ENCODE measurements around the gene PPM1N. TPM values are rescaled to one million over a fixed set of nuclear protein-coding genes. Genes with fewer than 3 reads are reported as not detected.

Gene PPM1N
- polyA plus RNA-seq, 1 experiment, result 1.2 TPM

DNA sequence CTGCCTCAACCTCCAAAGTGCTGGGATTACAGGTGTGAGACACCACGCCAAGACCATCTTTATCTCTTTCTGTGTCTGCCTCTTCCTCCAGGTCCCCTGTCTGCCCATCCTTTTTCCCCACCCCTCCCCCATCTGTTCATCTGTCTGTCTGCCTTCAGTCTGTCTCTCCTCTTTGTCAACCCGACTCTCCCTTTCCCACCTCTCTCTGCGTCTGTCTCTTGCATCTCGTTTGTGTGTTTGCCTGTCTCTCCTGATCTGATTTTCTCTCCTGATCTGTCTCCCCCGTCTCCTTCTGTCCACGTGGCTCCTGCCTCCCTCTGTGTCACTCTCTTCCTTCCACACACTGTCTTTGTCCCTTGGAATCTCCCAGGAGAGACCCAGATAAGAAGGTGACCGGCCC, 19.0 kb downstream of the PPM1N start:
- no peaks in the 10 kb centered on the region for H3K27me3 ChIP-seq (ENCODE audit: control insufficient read depth, insufficient read depth, low read length)
- no peak overlapping the region for H3K4me3 ChIP-seq (ENCODE audit: low read depth, low read length)
- POLR2A ChIA-PET, result no interaction called here
- TF ChIP-seq CTCF (IDR thresholded peaks at IDR 0.05; ENCODE audit: insufficient read depth, low read depth, low read length), result no peak
- CTCF ChIA-PET, result interaction anchor here (0.6 kb wide), 1 partner anchor 119 kb away, joined by 3 read pairs; no protein-coding TSS in a partner anchor
- H3K36me3 ChIP-seq (ENCODE audit: control insufficient read depth, insufficient read depth, low read length), result peaks cover 22% of the 10 kb centered on the region
- DNase-seq (ENCODE audit: low read depth), result no peak

- TF ChIP-seq CTCF (IDR thresholded peaks at IDR 0.05; ENCODE audit: insufficient read depth, low read depth, low read length), result no peak
- DNase-seq (ENCODE audit: low read depth), result no peak
- CTCF ChIA-PET, result interaction anchor here (0.6 to 0.7 kb wide), 2 partner anchors 78 to 163 kb away, joined by 3 to 5 read pairs; no protein-coding TSS in a partner anchor
- POLR2A ChIA-PET, result no interaction called here
- H3K4me3 ChIP-seq (ENCODE audit: low read depth, low read length), result no peak overlapping the region
- no peaks in the 10 kb centered on the region for H3K27me3 ChIP-seq (ENCODE audit: control insufficient read depth, insufficient read depth, low read length)
- peaks cover 27% of the 10 kb centered on the region for H3K36me3 ChIP-seq (ENCODE audit: control insufficient read depth, insufficient read depth, low read length)
Measured at GRCh38 chr19:45517641-45518468, 19.6 kb downstream of the PPM1N start.

- Histone ChIP-seq H3K27me3 (ENCODE audit: control insufficient read depth, insufficient read depth, low read length) (no peaks in the 10 kb centered on the region), H3K4me3 (ENCODE audit: low read depth, low read length) (no peak overlapping the region), H3K36me3 (ENCODE audit: control insufficient read depth, insufficient read depth, low read length) (peaks cover 27% of the 10 kb centered on the region)
- TF ChIP-seq CTCF (IDR thresholded peaks at IDR 0.05; ENCODE audit: insufficient read depth, low read depth, low read length), result no peak
- POLR2A ChIA-PET, result no interaction called here
- CTCF ChIA-PET, result interaction anchor here (0.6 to 0.7 kb wide), 2 partner anchors 79 to 162 kb away, joined by 3 to 5 read pairs; no protein-coding TSS in a partner anchor
- DNase-seq (ENCODE audit: low read depth), result no peak
Measured at GRCh38 chr19:45518469-45518826, 20.2 kb downstream of the PPM1N start.

DNA sequence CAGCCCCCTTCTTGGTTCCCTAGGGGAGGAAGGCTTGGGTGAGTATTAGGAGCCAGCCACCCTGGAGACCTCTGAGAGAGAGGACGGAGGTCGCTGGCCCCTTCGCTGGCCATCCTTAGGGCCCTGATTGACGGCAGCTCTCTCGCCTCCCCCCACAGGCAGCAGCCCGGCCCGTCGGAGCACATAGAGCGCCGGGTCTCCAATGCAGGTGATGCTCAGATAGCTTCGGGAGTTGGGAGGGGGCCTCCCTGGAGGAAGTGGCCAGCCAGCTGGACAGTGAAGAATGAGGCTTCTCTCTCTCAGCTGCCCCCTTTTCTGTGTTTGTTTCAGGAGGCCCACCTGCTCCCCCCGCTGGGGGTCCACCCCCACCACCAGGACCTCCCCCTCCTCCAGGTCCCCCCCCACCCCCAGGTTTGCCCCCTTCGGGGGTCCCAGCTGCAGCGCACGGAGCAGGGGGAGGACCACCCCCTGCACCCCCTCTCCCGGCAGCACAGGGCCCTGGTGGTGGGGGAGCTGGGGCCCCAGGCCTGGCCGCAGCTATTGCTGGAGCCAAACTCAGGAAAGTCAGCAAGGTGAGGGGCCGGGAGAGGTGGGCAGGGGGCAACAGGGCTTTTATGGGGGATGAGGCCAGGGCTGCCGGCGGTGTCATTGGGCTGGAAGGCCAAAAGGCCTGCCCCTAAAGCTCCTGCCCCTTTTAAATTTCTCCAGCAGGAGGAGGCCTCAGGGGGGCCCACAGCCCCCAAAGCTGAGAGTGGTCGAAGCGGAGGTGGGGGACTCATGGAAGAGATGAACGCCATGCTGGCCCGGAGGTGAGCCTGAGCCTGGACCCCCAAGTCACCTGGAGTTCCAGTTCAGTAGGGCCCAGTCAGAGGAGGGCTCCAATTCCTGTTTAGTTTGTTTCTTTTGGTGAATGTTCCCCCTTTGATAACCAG, 24.0 kb downstream of the PPM1N start:
- Histone ChIP-seq H3K4me3 (ENCODE audit: low read depth, low read length) (no peak overlapping the region), H3K36me3 (ENCODE audit: control insufficient read depth, insufficient read depth, low read length) (peaks cover 39% of the 10 kb centered on the region), H3K27me3 (ENCODE audit: control insufficient read depth, insufficient read depth, low read length) (no peaks in the 10 kb centered on the region)
- DNase-seq (ENCODE audit: low read depth), result no peak
- ChIA-PET POLR2A (no interaction called here), CTCF (interaction anchor here (1.1 kb wide), 2 partner anchors 120 to 172 kb away, joined by 3 to 4 read pairs; no protein-coding TSS in a partner anchor)
- no peak for TF ChIP-seq CTCF (IDR thresholded peaks at IDR 0.05; ENCODE audit: insufficient read depth, low read depth, low read length)
